Measurements from ENCODE around the gene DNAJA4. TPM values are rescaled to one million over a fixed set of nuclear protein-coding genes. Genes with fewer than 3 reads are reported as not detected.
A peak's percentile ranks its signal among the peaks of the same experiment; 100 is the strongest.

The DNAJA4 gene
- total and polyA plus RNA-seq, 2 experiments from 2014 or later, result 5.0 to 12.5 TPM

GRCh38 chr15:78313383-78313782, 49.0 kb downstream of the DNAJA4 start (continued):
- TF ChIP-seq REST (IDR thresholded peaks at IDR 0.05; ENCODE audit: unreplicated experiment), result no peak
- TF ChIP-seq NANOG (IDR thresholded peaks at IDR 0.05; ENCODE audit: borderline replicate concordance), result no peak
- no peak for TF ChIP-seq ETS1 (IDR thresholded peaks at IDR 0.05)
- TF ChIP-seq EZH2phosphoT487 (IDR thresholded peaks at IDR 0.05; ENCODE audit: unreplicated experiment), result no peak
- TF ChIP-seq STAT1 (IDR thresholded peaks at IDR 0.05; ENCODE audit: unreplicated experiment), result no peak
- TF ChIP-seq POLR2AphosphoS5 (IDR thresholded peaks at IDR 0.05; ENCODE audit: low read depth), result no peak

GRCh38 chr15:78314181-78314581, 49.8 kb downstream of the DNAJA4 start:
- no peaks in the 10 kb centered on the region for H4K20me1 ChIP-seq (replicated peaks; ENCODE audit: insufficient read depth)
- H2AFZ ChIP-seq, result peak overlapping the region; percentile 69; the same call in 1 of the 2 replicates
- H3K4me2 ChIP-seq, result no peak overlapping the region
- no peaks in the 10 kb centered on the region for H3K9me2 ChIP-seq (ENCODE audit: insufficient read depth)
- peaks cover 15% of the 10 kb centered on the region for H3K4me1 ChIP-seq (ENCODE audit: insufficient read depth)
- Mint-ChIP-seq H3K9me3 (no peaks in the 10 kb centered on the region; the same call in 2 of the 3 replicates), H3K4me3 (no peak overlapping the region), H3K36me3 (ENCODE audit: low read depth) (no peaks in the 10 kb centered on the region), H3K27ac (no peak overlapping the region), H3K4me1 (peaks cover 33% of the 10 kb centered on the region), H3K27me3 (ENCODE audit: insufficient read depth, low read depth, poor library complexity) (peaks cover 14% of the 10 kb centered on the region)
- DNase-seq (ENCODE audit: low spot score) (no peak), ATAC-seq (no peak)
- H3K79me2 ChIP-seq (replicated peaks; ENCODE audit: insufficient read depth), result no peaks in the 10 kb centered on the region
- H3K4me3 ChIP-seq, result no peak overlapping the region
- TF ChIP-seq ETS1 (IDR thresholded peaks at IDR 0.05), result no peak
- no peak for TF ChIP-seq POLR2AphosphoS5 (IDR thresholded peaks at IDR 0.05; ENCODE audit: low read depth)
- no peak for TF ChIP-seq ZNF114 (CRISPR knock-in tag; IDR thresholded peaks at IDR 0.05)
- TF ChIP-seq STAT1 (IDR thresholded peaks at IDR 0.05; ENCODE audit: unreplicated experiment), result no peak
- no peak for TF ChIP-seq JUNB (IDR thresholded peaks at IDR 0.05; ENCODE audit: unreplicated experiment)
- TF ChIP-seq EZH2 (IDR thresholded peaks at IDR 0.05; ENCODE audit: low read depth, unreplicated experiment), result no peak
- TF ChIP-seq ZNF331 (CRISPR knock-in tag; IDR thresholded peaks at IDR 0.05; ENCODE audit: low read depth), result no peak
- TF ChIP-seq CTCF (conservative IDR thresholded peaks at IDR 0.05; ENCODE audit: low read depth in 2 of 2), result no peak
- H3K27ac ChIP-seq (ENCODE audit: low read depth), result no peak overlapping the region
- H3K36me3 ChIP-seq (ENCODE audit: insufficient read depth), result no peaks in the 10 kb centered on the region
- no peaks in the 10 kb centered on the region for H3K27me3 ChIP-seq (ENCODE audit: insufficient read depth)
- H3F3A ChIP-seq (replicated peaks; ENCODE audit: low read depth), result peaks cover 11% of the 10 kb centered on the region; the same call in 1 of the 2 replicates
